Activated CD4-positive, alpha-beta T cell treated with anti-CD3 and anti-CD28 coated beads, Interleukin-2, Interleukin-4, amounts not matched to agents 100 ng/mL and 50 ng/mL, durations not matched to agents 16 hours and 8 hours (primary cell): ENCODE results near the gene DNER.
"Not testable (repeated sequence)": the region's sequence is repeated elsewhere in the genome, so short reads cannot be mapped to it uniquely, and the experiment has no call there.

ENCODE experiments used
- DNase-seq: peaks from one replicate; pipeline ENCODE4 v3.0.0-alpha.2; 2020; ENCODE audit warnings: low spot score

Gene DNER

DNA sequence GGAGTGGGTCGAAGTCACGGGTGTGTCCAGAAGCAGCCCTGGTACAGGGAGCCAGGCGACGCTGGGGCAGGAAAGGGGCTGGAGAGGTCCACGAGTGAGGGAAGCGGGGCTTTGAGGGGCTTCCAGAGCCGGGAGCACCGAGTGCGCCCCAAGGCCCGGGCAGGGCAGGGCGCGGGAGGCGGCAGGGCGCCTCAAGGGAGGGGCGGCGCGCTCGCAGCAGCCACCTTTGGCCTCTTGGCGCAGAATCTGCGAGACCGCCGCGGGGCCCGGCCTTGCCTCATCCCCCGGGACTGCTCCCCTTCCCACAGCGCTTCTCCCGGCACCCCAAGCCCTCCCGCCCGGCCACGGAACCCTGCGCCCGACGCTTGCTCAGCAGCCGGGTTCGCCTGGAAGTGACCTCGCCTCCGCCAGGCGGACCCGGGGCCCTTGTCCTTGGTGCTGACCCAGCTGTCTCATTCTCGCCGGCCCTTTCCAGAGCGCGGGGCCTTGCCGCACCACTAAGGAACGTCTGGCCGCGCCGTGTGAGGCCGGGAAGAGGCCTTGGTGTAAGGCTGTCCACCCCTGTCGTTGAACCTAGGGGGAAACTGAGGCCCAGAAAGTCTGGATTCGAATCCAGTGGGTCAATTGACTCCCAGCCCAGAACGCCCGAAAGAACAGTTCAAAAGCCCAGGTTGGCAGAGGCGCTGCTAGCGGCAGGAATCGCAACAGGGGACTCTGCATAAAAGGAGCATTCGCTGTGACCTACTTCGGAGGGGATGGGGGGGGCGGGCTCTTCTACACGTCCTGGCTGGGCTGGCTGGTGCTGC is 584 bp upstream of the DNER start:
- DNase-seq = peak; percentile 16

DNA sequence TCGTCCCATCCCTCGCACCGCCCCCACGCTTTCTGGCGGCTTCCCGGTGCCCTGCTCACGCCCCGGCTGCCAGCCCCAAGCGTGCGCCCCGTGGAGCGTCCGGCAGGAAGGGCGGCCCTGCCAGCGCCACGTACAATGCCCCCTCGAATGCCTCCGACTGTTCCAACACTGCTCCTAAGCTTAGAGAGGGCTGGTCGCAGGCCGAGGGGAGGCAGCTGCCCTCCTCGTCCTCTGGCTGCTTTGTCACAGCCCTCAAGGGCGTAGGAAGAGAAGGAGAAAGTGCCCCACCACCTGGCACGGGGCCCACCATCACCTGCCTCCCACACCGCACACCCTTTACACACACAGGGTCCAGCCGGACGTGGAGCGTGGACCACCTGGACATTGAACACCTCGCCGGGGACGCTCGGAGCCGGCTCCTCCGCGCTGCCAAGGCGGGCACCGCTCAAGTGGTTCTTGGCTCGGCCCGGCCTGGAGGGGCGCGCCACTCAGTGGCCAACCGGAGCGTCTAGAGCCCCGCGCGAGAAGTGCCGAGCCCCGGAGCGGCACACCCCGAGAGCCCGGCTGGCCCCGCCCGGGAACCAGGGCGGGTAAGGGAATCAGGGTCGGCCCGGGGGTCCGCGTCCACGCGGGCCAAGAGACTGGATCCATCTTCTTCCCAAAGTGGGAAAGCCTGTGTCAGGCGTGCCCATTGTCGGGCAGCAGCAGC is 830 bp downstream of the DNER start:
- DNase-seq = no peak

GRCh38 chr2:229712136-229712535 is 2.2 kb downstream of the DNER start:
- no peak for DNase-seq

GRCh38 chr2:229708335-229708734 is 6.0 kb downstream of the DNER start:
- DNase-seq = no peak

DNA sequence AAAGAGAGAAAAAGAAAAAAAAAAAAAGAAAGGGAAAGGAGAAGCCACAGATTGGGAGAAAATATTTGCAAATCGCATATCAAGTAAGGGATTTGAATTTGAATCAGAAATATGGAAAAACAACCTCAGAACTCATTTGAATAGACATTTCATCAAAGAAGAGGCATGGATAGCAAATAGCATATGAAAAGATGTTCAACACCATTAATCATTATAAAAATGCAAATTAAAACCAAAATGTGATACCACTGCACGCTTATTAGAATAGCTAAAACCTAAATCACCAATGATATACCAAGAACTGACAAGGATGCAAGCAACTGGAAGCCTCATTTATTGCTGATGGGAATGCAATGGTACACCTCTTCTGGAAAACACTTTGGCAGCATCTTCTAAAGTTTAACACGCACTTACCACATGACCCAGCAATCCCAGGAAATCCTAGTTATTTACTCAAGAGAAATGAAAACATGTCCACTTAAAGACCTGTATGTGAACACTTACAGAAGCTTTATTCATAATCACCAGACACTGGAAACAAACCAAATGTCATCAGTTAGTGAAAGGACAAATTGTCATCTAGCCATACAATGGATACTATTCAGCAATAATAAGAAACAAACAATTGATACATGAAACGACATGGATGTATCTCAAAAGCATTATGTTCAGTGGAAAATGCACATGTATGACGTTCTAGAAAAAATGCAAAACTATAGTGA is 10.3 kb downstream of the DNER start:
- DNase-seq = no peak

- DNase-seq = no peak
These were observed 12.6 kb downstream of the DNER start for GRCh38 chr2:229701716-229702115.

DNA sequence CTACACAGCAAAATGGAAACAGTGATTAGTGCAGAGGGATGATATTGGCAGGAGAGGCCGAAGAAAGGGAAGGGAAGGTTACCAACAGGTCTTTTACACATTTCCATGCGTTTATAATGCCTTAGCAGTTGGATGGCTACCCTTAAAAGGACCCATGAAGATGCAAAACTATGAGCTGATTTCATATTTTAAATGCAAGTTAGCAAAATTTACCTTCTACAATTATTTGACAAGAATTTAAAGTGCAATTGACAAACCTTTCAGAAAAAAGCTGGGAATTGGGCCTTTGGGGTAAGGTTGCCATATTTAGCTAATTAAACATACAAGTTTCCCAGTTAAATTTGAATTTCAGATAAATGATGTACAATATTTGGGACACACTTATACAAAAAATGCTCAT is 13.3 kb downstream of the DNER start:
- no peak for DNase-seq

DNA sequence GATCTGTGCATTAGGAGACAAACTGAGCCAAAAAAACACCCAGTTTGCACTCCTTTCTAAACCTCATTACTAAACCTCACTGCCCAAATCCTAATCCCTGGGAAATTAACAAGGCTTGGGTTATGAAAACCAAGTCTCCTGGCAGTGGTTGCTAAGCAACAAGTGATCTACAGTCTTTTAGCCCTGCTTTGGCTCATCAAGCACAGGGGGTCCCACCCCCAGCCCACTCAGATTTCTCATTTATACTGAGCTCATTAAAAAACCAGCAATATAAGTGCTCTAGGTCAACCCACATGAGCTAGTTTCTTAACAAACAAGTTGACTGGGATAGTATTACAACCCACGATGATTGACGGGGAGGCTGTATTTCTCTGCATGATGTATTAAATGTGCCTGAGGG is 18.4 kb downstream of the DNER start:
- DNase-seq = no peak

- DNase-seq = not testable (repeated sequence)
These were observed 20.5 kb downstream of the DNER start for GRCh38 chr2:229693845-229694244.

DNA sequence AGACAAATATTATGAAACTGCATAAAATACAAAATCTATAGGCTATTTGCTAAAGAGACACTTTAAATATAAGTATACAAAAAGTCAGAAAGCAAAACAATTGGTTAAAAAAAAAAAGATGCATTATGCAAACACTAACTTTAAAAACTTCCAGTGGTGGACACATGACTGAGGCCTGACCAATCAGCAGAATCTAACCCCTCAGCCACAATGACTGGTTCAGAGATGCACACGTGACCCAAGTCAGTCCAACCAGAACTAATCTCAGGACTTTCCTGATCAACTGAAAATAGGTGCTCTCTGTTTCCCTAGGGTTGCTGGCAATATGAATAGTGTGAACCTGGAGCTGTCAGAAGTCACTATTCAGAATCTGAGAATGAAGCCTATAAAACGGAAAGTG is 22.7 kb downstream of the DNER start:
- no peak for DNase-seq

DNA sequence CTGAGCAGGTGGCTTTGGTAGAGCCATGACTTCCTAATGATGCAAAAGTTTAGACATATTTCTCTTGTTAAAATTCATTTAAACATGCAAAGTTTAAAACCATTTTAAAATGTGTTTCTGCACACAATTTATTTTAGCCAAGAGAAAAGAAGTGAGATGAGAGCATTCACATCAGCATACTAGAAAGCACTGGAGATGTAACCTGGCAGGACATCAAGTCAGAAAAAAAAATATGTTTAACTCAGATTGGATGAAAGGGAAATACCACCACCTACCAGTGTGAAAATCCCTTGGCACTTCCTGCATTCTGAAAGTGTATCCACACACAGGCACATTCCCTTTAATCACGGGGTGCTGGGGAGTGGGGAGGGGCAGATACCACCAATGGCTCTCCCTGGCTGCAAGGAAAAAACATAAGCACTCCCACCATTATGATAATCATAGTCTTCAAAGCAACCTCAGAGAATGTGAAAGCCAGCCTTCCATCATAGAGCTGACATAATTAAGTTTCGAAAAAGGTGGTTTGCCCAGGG is 25.0 kb downstream of the DNER start:
- DNase-seq = no peak

DNA sequence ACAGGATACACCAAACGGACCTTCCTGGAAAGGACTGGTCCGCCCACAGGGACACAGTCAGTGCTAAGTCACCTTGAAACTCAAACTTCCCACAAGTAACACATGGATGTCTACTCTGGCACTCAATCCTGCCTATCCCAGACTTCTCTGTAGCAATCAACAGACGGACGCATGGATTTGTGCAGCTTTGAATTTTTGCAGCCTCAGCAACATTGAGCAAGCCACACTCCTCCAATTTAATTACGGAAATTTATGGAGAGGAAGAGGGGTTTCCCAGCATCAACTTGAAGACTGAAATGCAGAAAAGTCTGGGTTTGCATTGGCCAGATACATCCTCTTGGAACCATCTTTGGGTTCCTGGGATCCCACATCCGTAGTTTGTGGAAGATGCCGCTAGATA is 26.2 kb downstream of the DNER start:
- no peak for DNase-seq

DNA sequence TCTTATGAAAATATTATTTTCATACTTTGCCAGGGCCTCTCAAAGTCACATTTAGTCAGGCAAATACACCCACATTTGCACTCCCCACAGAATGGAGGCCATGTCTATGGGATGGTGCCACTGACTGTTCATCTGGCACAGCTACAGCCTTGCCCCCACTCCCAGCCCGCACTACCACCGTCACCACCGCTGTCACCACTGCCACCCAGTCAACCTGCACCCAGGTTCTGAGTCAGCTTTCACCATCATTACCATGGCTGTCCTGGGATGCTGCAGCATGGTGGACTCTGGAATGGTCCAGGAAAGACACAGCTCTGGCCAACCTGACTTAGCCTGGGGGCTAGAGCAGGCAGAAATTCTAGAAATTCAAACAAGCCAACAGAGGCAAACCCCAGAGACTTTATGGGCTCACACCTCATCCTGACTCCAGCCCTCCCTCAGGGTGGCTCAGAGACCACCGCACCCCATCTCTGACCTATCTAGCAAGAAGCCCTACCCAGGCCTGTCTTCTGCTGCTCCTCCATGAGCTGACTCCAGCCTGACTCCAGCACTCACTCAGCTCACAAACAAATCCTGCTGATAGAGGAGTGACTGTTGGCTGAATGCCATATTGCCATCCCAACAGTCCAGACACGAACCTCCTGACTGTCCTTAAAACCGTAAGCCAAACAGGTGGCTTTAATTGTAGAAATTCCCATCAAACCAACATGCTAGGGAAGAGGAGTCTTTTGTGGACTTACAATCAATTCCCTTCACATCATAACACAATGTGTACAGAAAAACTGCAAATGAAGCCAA is 28.0 kb downstream of the DNER start:
- DNase-seq = no peak

GRCh38 chr2:229684942-229685562 is 29.3 kb downstream of the DNER start:
- DNase-seq = no peak

DNA sequence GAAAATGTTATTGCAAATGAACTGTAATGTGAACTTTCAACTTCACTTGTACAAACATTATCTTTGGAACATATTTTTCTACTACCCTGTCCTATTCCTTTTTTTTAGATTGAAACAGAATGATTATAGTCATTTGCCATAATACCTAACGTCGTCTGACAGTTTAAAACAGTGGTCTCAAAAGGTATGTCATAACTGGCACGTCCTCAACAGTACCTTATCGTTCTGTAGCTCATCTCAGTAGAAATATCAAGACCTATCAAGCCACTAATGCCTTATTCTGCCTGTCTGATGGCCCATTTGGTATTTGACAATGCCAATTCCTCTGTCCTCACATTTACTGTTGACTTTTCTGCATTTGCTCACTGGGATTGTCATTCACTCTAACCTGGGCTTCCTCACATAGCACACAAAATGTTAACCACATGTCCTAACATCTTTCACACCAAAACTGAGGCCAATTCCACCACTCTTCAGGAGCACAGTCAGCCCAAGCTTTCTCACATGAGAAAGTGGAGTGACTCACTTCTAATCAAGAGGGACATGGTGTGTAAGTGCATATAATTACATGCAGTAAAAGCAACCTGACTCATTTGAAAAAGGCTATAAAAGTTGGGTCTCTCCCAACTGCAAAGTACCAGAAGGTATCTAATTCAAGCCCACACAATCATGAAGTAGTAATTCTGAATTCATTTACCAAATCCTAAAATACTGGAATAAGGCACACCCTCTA is 34.8 kb downstream of the DNER start:
- no peak for DNase-seq

DNA sequence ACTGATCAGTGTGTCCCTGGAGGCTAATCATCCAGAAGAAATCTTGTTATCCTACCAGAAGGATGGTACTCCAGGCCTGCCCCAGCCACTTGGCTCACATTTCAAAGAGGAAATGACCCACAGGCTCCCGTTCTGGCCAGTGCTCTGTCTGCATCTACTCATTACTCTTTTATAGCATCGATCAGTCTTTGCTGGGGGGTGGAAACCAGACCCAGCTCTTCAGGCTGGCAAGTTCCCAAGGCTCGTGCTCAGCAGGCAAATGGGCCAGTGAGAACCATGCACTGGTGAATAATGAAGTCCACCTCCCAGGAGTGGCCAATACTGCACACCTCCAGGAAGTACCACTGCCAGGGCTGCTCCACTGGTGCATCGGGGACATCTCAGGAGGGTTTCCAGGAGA is 38.8 kb downstream of the DNER start:
- no peak for DNase-seq

DNA sequence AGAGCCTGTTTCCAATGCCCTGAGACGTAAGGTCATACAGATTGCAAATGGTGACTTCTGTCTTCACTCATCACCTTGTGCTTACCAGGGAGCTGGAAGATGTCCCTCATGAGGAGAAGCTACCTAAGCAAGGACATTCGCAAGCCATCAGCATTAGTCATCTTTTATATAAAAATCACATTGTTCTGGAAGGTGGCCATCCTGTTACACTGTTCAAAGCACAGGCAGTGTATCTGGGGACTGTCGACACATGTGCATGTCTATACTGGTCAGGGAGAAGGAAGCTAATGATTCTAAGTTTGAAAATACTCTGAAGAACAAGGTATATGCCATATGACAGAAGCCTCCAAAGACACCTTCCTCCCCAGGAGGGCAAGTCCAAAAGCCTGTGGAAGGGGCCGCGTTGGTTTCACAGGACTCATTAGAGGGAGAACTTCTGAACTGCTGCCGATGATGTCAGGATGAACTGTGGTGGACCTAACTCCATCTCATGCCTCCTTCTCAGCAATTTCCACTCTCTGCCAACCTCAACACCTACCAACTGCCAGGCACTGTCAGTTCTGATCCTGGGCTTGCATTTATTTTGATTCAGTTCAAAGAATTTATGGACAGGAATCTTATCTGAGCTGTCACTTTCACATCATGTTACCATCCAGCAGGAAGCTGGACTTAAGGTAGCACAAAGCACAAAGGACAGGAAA is 39.4 kb downstream of the DNER start:
- no peak for DNase-seq

- no peak for DNase-seq
These were observed 40.7 kb downstream of the DNER start for GRCh38 chr2:229673676-229674075.

- DNase-seq = no peak
These were observed 42.3 kb downstream of the DNER start for GRCh38 chr2:229672021-229672420.

- no peak for DNase-seq
These were observed 44.5 kb downstream of the DNER start for GRCh38 chr2:229669841-229670240.
